ENCODE data around the gene MRPS12. TPM values are rescaled to one million over a fixed set of nuclear protein-coding genes. Genes with fewer than 3 reads are reported as not detected.

Gene MRPS12
- total RNA-seq, 2 donors from 2014 or later, result 36.3 to 50.4 TPM

Other genes with a start within 250 kb of the MRPS12 start
- gene CAPN12, start 186.5 kb upstream of the MRPS12 start, total RNA-seq, result 10 to 100 TPM; 10.1 to 10.2 TPM
- not detected for gene LGALS7, start 157.4 kb upstream of the MRPS12 start, total RNA-seq
- gene LGALS7B, start 141.7 kb upstream of the MRPS12 start, total RNA-seq, result not detected
- 1,000 to 10,000 TPM; 7,382 to 8,588 TPM for gene LGALS4, start 118.0 kb upstream of the MRPS12 start, total RNA-seq
- gene ECH1, start 99.2 kb upstream of the MRPS12 start, total RNA-seq, result 100 to 1,000 TPM; 292 to 483 TPM
- 100 to 1,000 TPM; 269 to 281 TPM for gene HNRNPL, start 81.0 kb upstream of the MRPS12 start, total RNA-seq
- 1 to 10 TPM; 3.2 to 3.4 TPM for gene RINL, start 52.7 kb upstream of the MRPS12 start, total RNA-seq
- 10 to 100 TPM; 32.9 to 39.9 TPM for gene SIRT2, start 31.3 kb upstream of the MRPS12 start, total RNA-seq
- 10 to 100 TPM; 32.1 to 38.8 TPM for gene NFKBIB, start 31.0 kb upstream of the MRPS12 start, total RNA-seq
- gene CCER2, start 18.8 kb upstream of the MRPS12 start, total RNA-seq, result under 1 TPM in 1 of 2 donors, not detected in 1; 0.55 TPM
- 10 to 100 TPM; 15.4 to 33.3 TPM for gene SARS2, start 181 bp upstream of the MRPS12 start, total RNA-seq
- gene FBXO17, start 44.8 kb downstream of the MRPS12 start, total RNA-seq, result 1 to 10 TPM; 1.1 to 3.3 TPM
- gene FBXO27, start 101.6 kb downstream of the MRPS12 start, total RNA-seq, result 1 to 10 TPM in 1 of 2 donors, not detected in 1; 2.8 TPM
- not detected for gene ACP7, start 153.4 kb downstream of the MRPS12 start, total RNA-seq
- gene PAK4, start 194.8 kb downstream of the MRPS12 start, total RNA-seq, result 10 to 100 TPM; 85.0 to 96.9 TPM